ENCODE data around the gene BMP2K. TPM values are rescaled to one million over a fixed set of nuclear protein-coding genes. Genes with fewer than 3 reads are reported as not detected.

BMP2K gene
- total and polyA plus RNA-seq, 2 of the 8 experiments (the other 6 are each of a cell fraction or from before 2014, with no cell fraction given), result 15.6 to 24.1 TPM

- Histone ChIP-seq H2BK15ac (ENCODE audit: low read length) (no peak overlapping the region), H3K18ac (ENCODE audit: extremely low read depth, low read length) (no peak overlapping the region), H2AFZ (ENCODE audit: low read length) (no peak overlapping the region), H3K9me3 (ENCODE audit: insufficient read depth in 2 of 2, low read depth in 1 of 2, low read length in 1 of 2) (no peaks in the 10 kb centered on the region), H3K14ac (ENCODE audit: insufficient read length) (no peak overlapping the region), H3K23ac (ENCODE audit: insufficient read length) (no peak overlapping the region), H2BK120ac (replicated peaks; ENCODE audit: low read depth, low read length) (no peak overlapping the region), H4K8ac (ENCODE audit: extremely low read depth, insufficient read depth, low read length) (no peak overlapping the region), H4K91ac (replicated peaks; ENCODE audit: insufficient read length, low read length) (no peak overlapping the region), H2AK5ac (ENCODE audit: low read depth, low read length) (no peak overlapping the region), H3K27ac (ENCODE audit: low read depth, low read length) (no peak overlapping the region), H3K4ac (replicated peaks; ENCODE audit: insufficient read length, low read depth, low read length) (no peak overlapping the region), H3K4me2 (ENCODE audit: insufficient read depth in 1 of 2, low read depth in 2 of 2, low read length in 2 of 2) (no peak overlapping the region), H3K9ac (replicated peaks in 1 of 4; ENCODE audit: extremely low read depth in 1 of 4, low read depth in 3 of 4, low read length in 3 of 4) (no peak overlapping the region), H3K56ac (replicated peaks; ENCODE audit: insufficient read length, low read depth, low read length) (no peak overlapping the region), H3K79me2 (ENCODE audit: control insufficient read depth in 1 of 2, insufficient read depth in 2 of 2, low read length in 2 of 2) (peaks cover 0 to 17% of the 10 kb centered on the region in 2 experiments; a peak in 3 of 4 replicates), H4K20me1 (replicated peaks in 1 of 2; ENCODE audit: control insufficient read depth in 1 of 2, insufficient read depth in 2 of 2, low read length in 2 of 2) (peaks cover 2 to 4% of the 10 kb centered on the region in 2 experiments), H2BK12ac (ENCODE audit: low read depth, low read length) (no peak overlapping the region), H3K4me1 (replicated peaks in 1 of 4; ENCODE audit: control insufficient read depth in 3 of 4, insufficient read depth in 4 of 4, low read length in 3 of 4) (peaks cover 0 to 14% (median 3%) of the 10 kb centered on the region in 4 experiments; a peak in 3 of 7 replicates), H3K23me2 (ENCODE audit: low read depth, low read length) (peaks cover 5% of the 10 kb centered on the region; the same call in 1 of the 2 replicates), H3K79me1 (ENCODE audit: low read depth, low read length) (no peaks in the 10 kb centered on the region; the same call in 1 of the 2 replicates), H3K4me3 (ENCODE audit: extremely low read depth in 1 of 4, insufficient read depth in 2 of 4, low read depth in 3 of 4, low read length in 4 of 4) (no peak overlapping the region), H3K27me3 (replicated peaks in 1 of 4; ENCODE audit: control insufficient read depth in 3 of 4, extremely low read depth in 1 of 4, insufficient read depth in 3 of 4, low read length in 3 of 4) (peaks cover 0 to 13% (median 3%) of the 10 kb centered on the region in 4 experiments; a peak in 4 of 7 replicates), H2BK20ac (ENCODE audit: low read length) (no peak overlapping the region), H4K5ac (ENCODE audit: insufficient read length, low read depth, low read length) (no peak overlapping the region), H2BK5ac (ENCODE audit: low read depth, low read length) (no peak overlapping the region), H3K36me3 (ENCODE audit: control insufficient read depth in 2 of 4, insufficient read depth in 4 of 4, low read length in 3 of 4) (no peaks in the 10 kb centered on the region)
- no peak for FAIRE-seq
- 84% methylated on average over 5 of the region's 5 CpGs; no CpG with 5 or more reads in 1 of the 2 experiments for WGBS, 2 experiments (ENCODE audit: extremely low coverage in 1 of 2, insufficient coverage in 1 of 2, insufficient read length in 1 of 2, insufficient replicate concordance in 2 of 2, low coverage in 1 of 2, low lambda C conversion rate in 2 of 2, missing lambda C conversion rate in 1 of 2)
- POLR2A ChIA-PET (ENCODE audit: partially characterized antibody), result no interaction called here
- no peak for TF ChIP-seq TAF7 (optimal IDR thresholded peaks at IDR 0.05; ENCODE audit: borderline replicate concordance, low read depth, low read length)
- no peak for TF ChIP-seq CEBPB (IDR thresholded peaks at IDR 0.05; ENCODE audit: low read depth, low read length)
- no peak for TF ChIP-seq BACH1 (IDR thresholded peaks at IDR 0.05; ENCODE audit: low read length)
- TF ChIP-seq CTBP2 (IDR thresholded peaks at IDR 0.05; ENCODE audit: borderline replicate concordance, insufficient read depth, insufficient read length, low read length), result no peak
- no peak for TF ChIP-seq CREB1 (IDR thresholded peaks at IDR 0.05)
- CTCF ChIA-PET (ENCODE audit: partially characterized antibody), result no interaction called here
- DNase-seq (ENCODE audit: low read depth in 1 of 2, low spot score in 2 of 2), result no peak
These were observed 164.6 kb downstream of the BMP2K start for GRCh38 chr4:78940752-78941151.
